Neural cell (in vitro differentiated cells): ENCODE results near the gene PIEZO1.

Source experiments
- EZH2 ChIP-seq: fragments of 200-600, 300-800 bp; shearing (Covaris generic), sonication (generic); IDR thresholded peaks from 2 replicates; pipeline ENCODE4 v1.6.1; 2014; ENCODE audit warnings: antibody characterized with exemption, low read length, borderline replicate concordance, mild to moderate bottlenecking; ENCODE audit not compliant: insufficient read depth, poor library complexity, severe bottlenecking
- SMC3 ChIP-seq: fragments of 450-650 bp; conservative IDR thresholded peaks from 2 replicates; pipeline ENCODE4 v1.6.1; 2014; ENCODE audit warnings: antibody characterized with exemption, mild to moderate bottlenecking, moderate library complexity; ENCODE audit not compliant: poor library complexity
- TF ChIP-seq, protein P1 (sequence below): fragments of 450-650 bp; IDR thresholded peaks from 2 replicates; pipeline ENCODE4 v1.5.1; 2014; ENCODE audit warnings: antibody characterized with exemption, mild to moderate bottlenecking, moderate library complexity; ENCODE audit not compliant: poor library complexity, severe bottlenecking

DNA sequence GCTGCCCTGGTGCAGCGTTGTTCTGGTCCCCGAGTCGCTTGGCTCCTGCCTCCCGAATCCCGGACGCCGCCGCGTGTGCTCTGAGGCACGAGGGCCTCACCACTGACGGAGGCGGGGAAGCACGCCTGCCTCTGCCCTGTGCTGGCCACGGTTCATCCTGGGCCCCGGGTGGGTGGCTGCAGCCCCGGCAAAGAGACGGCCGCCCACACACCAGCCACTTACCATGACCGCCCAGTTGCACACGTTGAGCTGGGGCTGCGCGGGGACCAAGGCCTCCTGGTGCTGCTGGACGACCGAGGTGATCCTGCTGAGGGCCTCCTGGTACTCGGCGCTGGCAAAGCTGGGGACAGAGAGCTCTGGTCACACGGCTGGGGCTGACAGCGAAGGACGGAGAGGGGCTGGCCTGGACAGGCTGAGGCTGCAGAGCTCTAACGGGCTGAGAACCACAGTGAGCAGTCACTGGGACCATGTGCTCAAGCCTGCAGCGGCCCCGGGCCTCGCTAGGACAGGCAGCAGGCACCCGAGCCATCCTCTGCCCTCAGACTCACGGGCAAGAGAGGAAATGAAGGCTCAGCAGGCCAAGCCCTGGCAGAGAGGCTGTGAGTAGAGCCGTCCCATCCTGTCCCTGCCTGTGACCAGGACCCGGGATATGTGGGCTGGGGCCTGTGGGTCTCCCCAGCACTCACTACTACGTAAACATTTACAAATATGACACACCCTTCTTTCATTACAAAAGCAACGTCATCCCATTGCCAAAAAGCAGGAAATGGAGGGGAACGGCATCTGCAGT is 33.0 kb upstream of the PIEZO1 start:
- TF ChIP-seq, protein P1, sequence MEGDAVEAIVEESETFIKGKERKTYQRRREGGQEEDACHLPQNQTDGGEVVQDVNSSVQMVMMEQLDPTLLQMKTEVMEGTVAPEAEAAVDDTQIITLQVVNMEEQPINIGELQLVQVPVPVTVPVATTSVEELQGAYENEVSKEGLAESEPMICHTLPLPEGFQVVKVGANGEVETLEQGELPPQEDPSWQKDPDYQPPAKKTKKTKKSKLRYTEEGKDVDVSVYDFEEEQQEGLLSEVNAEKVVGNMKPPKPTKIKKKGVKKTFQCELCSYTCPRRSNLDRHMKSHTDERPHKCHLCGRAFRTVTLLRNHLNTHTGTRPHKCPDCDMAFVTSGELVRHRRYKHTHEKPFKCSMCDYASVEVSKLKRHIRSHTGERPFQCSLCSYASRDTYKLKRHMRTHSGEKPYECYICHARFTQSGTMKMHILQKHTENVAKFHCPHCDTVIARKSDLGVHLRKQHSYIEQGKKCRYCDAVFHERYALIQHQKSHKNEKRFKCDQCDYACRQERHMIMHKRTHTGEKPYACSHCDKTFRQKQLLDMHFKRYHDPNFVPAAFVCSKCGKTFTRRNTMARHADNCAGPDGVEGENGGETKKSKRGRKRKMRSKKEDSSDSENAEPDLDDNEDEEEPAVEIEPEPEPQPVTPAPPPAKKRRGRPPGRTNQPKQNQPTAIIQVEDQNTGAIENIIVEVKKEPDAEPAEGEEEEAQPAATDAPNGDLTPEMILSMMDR: no peak
- TF ChIP-seq EZH2 (no peak), SMC3 (no peak)
